Activated naive CD4-positive, alpha-beta T cell treated with anti-CD3 and anti-CD28 coated beads, Interleukin-2, amount 10 ng/mL, durations not matched to agents 7 days and 5 days (primary cell): ENCODE results near the gene CLRN2.
"Not testable (repeated sequence)": the region's sequence is repeated elsewhere in the genome, so short reads cannot be mapped to it uniquely, and the experiment has no call there.

Experiments used
- CTCF ChIA-PET: fragments of 350-600 bp; sonication (Branson Sonifier 250); formaldehyde crosslinking; loops from one replicate; lab custom pipeline; 2021; ENCODE audit warnings: antibody characterized with exemption; lab: Charles Lee
- DNase-seq: peaks from one replicate; pipeline ENCODE4 v3.0.0-alpha.2; 2020
- H3K27ac Mint-ChIP-seq: one replicate; pipeline ENCODE4 v1.8.0; 2021; ENCODE audit warnings: mild to moderate bottlenecking, moderate library complexity, mixed read lengths
- H3K27me3 Mint-ChIP-seq: one replicate; pipeline ENCODE4 v1.8.0; 2021; ENCODE audit warnings: mild to moderate bottlenecking, mixed read lengths
- H3K36me3 Mint-ChIP-seq: one replicate; pipeline ENCODE4 v1.8.0; 2021; ENCODE audit warnings: mixed read lengths
- H3K4me1 Mint-ChIP-seq: one replicate; pipeline ENCODE4 v1.8.0; 2021; ENCODE audit warnings: mixed read lengths
- H3K4me3 Mint-ChIP-seq: one replicate; pipeline ENCODE4 v1.8.0; 2021; ENCODE audit warnings: mild to moderate bottlenecking, moderate library complexity, mixed read lengths
- H3K9me3 Mint-ChIP-seq: one replicate; pipeline ENCODE4 v1.8.0; 2021; ENCODE audit warnings: mixed read lengths

CLRN2 gene

GRCh38 chr4:17512973-17513665 is 1.8 kb upstream of the CLRN2 start:
- peaks cover 11% of the 10 kb centered on the region for H3K36me3 Mint-ChIP-seq
- peak overlapping the region; percentile 55 for H3K27ac Mint-ChIP-seq

GRCh38 chr4:17515445-17516407 is 761 bp downstream of the CLRN2 start:
- H3K4me1 Mint-ChIP-seq = peaks cover 16% of the 10 kb centered on the region
- no peak for DNase-seq
- CTCF ChIA-PET = no interaction called here
- peaks cover 29% of the 10 kb centered on the region for H3K27me3 Mint-ChIP-seq
- H3K27ac Mint-ChIP-seq = no peak overlapping the region
- H3K36me3 Mint-ChIP-seq = peaks cover 4% of the 10 kb centered on the region
- H3K9me3 Mint-ChIP-seq = no peaks in the 10 kb centered on the region
- H3K4me3 Mint-ChIP-seq = no peak overlapping the region

More at GRCh38 chr4:17512973-17513665, 1.8 kb upstream of the CLRN2 start:
- Mint-ChIP-seq H3K27me3 (peaks cover 25% of the 10 kb centered on the region), H3K4me1 (peaks cover 28% of the 10 kb centered on the region), H3K9me3 (no peaks in the 10 kb centered on the region), H3K4me3 (peak overlapping the region; percentile 99)
- DNase-seq = no peak
- CTCF ChIA-PET = interaction anchor here (0.6 to 1.2 kb wide), 4 partner anchors 10 to 314 kb away, joined by 3 to 4 read pairs (median 3); no protein-coding TSS in a partner anchor

GRCh38 chr4:17516980-17517379 is 2.0 kb downstream of the CLRN2 start:
- CTCF ChIA-PET = no interaction called here
- Mint-ChIP-seq H3K4me1 (peaks cover 8% of the 10 kb centered on the region), H3K4me3 (no peak overlapping the region)

GRCh38 chr4:17517664-17518063 is 2.7 kb downstream of the CLRN2 start:
- Mint-ChIP-seq H3K4me3 (no peak overlapping the region), H3K27ac (no peak overlapping the region), H3K4me1 (peaks cover 3% of the 10 kb centered on the region), H3K27me3 (peaks cover 29% of the 10 kb centered on the region), H3K36me3 (no peaks in the 10 kb centered on the region), H3K9me3 (no peaks in the 10 kb centered on the region)
- CTCF ChIA-PET = no interaction called here
- DNase-seq = no peak

More at GRCh38 chr4:17516980-17517379, 2.0 kb downstream of the CLRN2 start:
- Mint-ChIP-seq H3K27ac (no peak overlapping the region), H3K9me3 (no peaks in the 10 kb centered on the region), H3K27me3 (peaks cover 29% of the 10 kb centered on the region), H3K36me3 (no peaks in the 10 kb centered on the region)
- DNase-seq = no peak

- H3K27ac Mint-ChIP-seq = no peak overlapping the region
- H3K9me3 Mint-ChIP-seq = no peaks in the 10 kb centered on the region
- CTCF ChIA-PET = interaction anchor here (0.6 kb wide), 1 partner anchor 61 kb away, joined by 3 read pairs; no protein-coding TSS in a partner anchor
- DNase-seq = no peak
- no peaks in the 10 kb centered on the region for H3K4me1 Mint-ChIP-seq
- H3K36me3 Mint-ChIP-seq = no peaks in the 10 kb centered on the region
- peaks cover 37% of the 10 kb centered on the region for H3K27me3 Mint-ChIP-seq
- no peak overlapping the region for H3K4me3 Mint-ChIP-seq
Measured at GRCh38 chr4:17521595-17521994, 6.6 kb downstream of the CLRN2 start.

- DNase-seq = no peak
- Mint-ChIP-seq H3K36me3 (no peaks in the 10 kb centered on the region), H3K27ac (no peak overlapping the region), H3K4me3 (no peak overlapping the region), H3K27me3 (peaks cover 28% of the 10 kb centered on the region), H3K4me1 (no peaks in the 10 kb centered on the region), H3K9me3 (no peaks in the 10 kb centered on the region)
- CTCF ChIA-PET = no interaction called here
Measured at GRCh38 chr4:17523662-17524061, 8.7 kb downstream of the CLRN2 start.

GRCh38 chr4:17526695-17527477 is 11.9 kb downstream of the CLRN2 start:
- peaks cover 48% of the 10 kb centered on the region for H3K27me3 Mint-ChIP-seq
- H3K27ac Mint-ChIP-seq = no peak overlapping the region
- no peaks in the 10 kb centered on the region for H3K9me3 Mint-ChIP-seq
- H3K4me3 Mint-ChIP-seq = no peak overlapping the region
- CTCF ChIA-PET = no interaction called here
- H3K4me1 Mint-ChIP-seq = no peaks in the 10 kb centered on the region
- H3K36me3 Mint-ChIP-seq = no peaks in the 10 kb centered on the region
- no peak for DNase-seq

GRCh38 chr4:17528551-17529165 is 13.7 kb downstream of the CLRN2 start:
- no peak for DNase-seq
- no peaks in the 10 kb centered on the region for H3K4me1 Mint-ChIP-seq

GRCh38 chr4:17531538-17532285 is 16.7 kb downstream of the CLRN2 start:
- H3K4me3 Mint-ChIP-seq = no peak overlapping the region
- no peak overlapping the region for H3K27ac Mint-ChIP-seq
- peaks cover 2% of the 10 kb centered on the region for H3K4me1 Mint-ChIP-seq
- CTCF ChIA-PET = no interaction called here
- no peaks in the 10 kb centered on the region for H3K9me3 Mint-ChIP-seq
- no peaks in the 10 kb centered on the region for H3K36me3 Mint-ChIP-seq
- peaks cover 38% of the 10 kb centered on the region for H3K27me3 Mint-ChIP-seq
- no peak for DNase-seq

More at GRCh38 chr4:17528551-17529165, 13.7 kb downstream of the CLRN2 start:
- H3K9me3 Mint-ChIP-seq = no peaks in the 10 kb centered on the region
- H3K27me3 Mint-ChIP-seq = peaks cover 44% of the 10 kb centered on the region
- H3K4me3 Mint-ChIP-seq = no peak overlapping the region
- H3K27ac Mint-ChIP-seq = no peak overlapping the region
- H3K36me3 Mint-ChIP-seq = no peaks in the 10 kb centered on the region
- CTCF ChIA-PET = no interaction called here

- Mint-ChIP-seq H3K36me3 (no peaks in the 10 kb centered on the region), H3K4me3 (no peak overlapping the region), H3K27me3 (peaks cover 29% of the 10 kb centered on the region), H3K27ac (no peak overlapping the region), H3K4me1 (peaks cover 2% of the 10 kb centered on the region), H3K9me3 (no peaks in the 10 kb centered on the region)
- no peak for DNase-seq
- CTCF ChIA-PET = no interaction called here
Measured at GRCh38 chr4:17534705-17535104, 19.7 kb downstream of the CLRN2 start.

- CTCF ChIA-PET = no interaction called here
- DNase-seq = no peak
- Mint-ChIP-seq H3K4me1 (peaks cover 2% of the 10 kb centered on the region), H3K9me3 (no peaks in the 10 kb centered on the region), H3K4me3 (no peak overlapping the region), H3K27ac (no peak overlapping the region), H3K36me3 (no peaks in the 10 kb centered on the region), H3K27me3 (peaks cover 32% of the 10 kb centered on the region)
Measured at GRCh38 chr4:17535242-17535641, 20.3 kb downstream of the CLRN2 start.

GRCh38 chr4:17535906-17536305 is 20.9 kb downstream of the CLRN2 start:
- DNase-seq = no peak
- Mint-ChIP-seq H3K9me3 (no peaks in the 10 kb centered on the region), H3K4me1 (peaks cover 2% of the 10 kb centered on the region), H3K36me3 (no peaks in the 10 kb centered on the region), H3K27ac (no peak overlapping the region), H3K4me3 (no peak overlapping the region), H3K27me3 (peaks cover 31% of the 10 kb centered on the region)
- CTCF ChIA-PET = no interaction called here

GRCh38 chr4:17537060-17537459 is 22.1 kb downstream of the CLRN2 start:
- H3K4me1 Mint-ChIP-seq, H3K27ac Mint-ChIP-seq, CTCF ChIA-PET, H3K9me3 Mint-ChIP-seq, H3K4me3 Mint-ChIP-seq, DNase-seq, H3K36me3 Mint-ChIP-seq: not testable (repeated sequence)
- H3K27me3 Mint-ChIP-seq = peaks cover 23% of the 10 kb centered on the region
